ENCODE data around the gene FTH1.
A peak's percentile ranks its signal among the peaks of the same experiment; 100 is the strongest.
"Not testable (repeated sequence)": the region's sequence is repeated elsewhere in the genome, so short reads cannot be mapped to it uniquely, and the experiment has no call there.

FTH1 gene

DNA sequence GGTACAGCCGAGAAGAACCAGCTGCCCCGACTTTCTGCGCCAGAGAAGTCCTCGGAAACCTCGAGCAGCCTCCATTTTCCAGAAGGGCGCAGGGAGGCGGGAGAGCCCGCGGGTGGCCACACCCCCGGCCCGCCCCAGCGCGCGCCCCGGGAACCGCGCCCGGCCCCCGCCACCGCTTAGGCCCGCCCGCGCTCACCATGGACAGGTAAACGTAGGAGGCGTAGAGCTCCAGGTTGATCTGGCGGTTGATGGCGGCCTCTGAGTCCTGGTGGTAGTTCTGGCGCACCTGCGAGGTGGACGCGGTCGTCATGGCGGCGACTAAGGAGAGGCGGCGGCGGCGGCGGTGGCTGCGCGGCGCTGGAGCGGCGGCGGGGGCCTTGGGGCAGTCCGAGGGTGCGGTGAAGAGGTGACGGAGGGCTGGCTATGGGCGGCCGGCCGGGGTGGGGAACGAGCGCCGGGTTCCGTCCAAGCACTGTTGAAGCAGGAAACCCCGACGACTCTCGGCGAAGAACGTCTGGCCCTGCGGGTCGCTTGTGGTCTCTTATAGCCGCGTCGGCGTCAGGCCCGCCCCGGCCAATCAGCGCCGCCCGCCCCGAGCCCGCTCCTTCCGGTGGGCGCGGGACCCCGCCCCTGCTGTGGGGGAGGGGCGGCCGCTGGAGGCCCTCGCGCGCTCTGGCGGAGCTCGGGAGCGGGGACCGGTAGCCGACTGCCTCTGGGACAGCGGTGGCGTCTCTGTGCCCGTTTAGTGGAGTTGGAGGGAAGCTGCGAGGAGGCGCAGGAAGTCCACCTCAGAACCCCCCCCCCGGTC lies at the start of gene FTH1:
TSS of gene FTH1 (minus strand) at position 519 of the 808 bp plus-strand sequence. CDS start at position 310, 209 bp downstream.
- DNase-seq (ENCODE audit: low spot score), result peak; percentile 92

DNA sequence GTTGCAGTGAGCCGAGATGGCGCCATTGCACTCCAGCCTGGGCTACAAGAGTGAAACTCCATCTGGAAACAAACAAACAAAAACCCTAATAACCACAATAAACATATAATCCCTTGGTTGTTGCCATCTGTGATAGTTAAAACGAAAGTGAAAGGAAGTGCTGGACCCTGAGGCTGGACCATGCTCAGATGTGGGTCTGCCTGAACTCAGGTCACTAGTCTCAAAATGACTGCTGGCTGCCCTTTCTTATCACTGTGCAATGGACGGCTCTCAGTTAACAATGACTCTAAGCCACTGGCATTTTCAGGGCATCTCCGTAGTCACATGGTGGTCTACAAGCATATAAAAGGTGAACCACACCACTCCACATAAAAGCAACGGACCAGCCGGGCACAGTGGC lies 48.2 kb upstream of the FTH1 start:
- no peak for DNase-seq (ENCODE audit: low spot score)

DNA sequence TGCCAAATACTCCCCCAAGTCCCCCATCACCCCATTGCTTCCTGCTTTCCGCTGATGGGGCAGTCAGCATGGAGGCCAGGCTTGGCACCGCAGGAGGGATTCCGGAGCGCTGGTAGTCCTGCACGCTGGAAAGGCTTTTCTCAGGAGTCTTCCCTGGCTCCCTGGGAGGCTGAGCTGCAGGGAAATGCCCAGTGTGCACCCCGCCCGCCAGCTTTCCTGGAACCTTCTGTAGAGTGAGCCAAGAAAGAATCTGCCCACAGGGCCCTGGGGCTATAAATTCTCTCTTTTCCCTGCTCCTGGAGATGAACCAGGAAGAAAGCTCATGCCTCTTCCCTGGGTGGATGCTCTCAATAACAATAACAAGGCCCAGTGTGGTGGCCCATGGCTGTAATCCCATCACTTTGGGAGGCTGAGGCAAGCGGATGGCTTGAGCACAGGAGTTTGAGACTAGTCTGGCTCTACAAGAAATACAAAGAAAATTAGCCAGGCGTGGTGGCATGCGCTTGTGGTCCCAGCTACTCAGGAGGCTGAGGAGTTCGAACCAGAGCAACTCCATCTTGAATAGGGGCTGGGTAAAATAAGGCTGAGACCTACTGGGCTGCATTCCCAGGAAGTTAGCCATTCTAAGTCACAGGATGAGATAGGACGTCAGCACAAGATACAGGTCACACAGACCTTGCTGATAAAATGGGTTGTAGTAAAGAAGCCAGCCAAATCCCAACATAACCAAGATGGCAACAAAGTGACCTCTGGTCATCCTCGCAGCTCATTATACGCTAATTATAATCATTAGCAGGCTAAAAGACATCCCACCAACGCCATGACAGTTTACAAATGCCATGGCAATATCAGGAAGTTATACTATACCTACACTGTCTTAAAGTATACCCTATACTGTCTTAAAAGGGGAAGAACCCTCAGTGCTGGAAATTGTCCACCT lies 46.4 kb upstream of the FTH1 start:
- no peak for DNase-seq (ENCODE audit: low spot score)

DNA sequence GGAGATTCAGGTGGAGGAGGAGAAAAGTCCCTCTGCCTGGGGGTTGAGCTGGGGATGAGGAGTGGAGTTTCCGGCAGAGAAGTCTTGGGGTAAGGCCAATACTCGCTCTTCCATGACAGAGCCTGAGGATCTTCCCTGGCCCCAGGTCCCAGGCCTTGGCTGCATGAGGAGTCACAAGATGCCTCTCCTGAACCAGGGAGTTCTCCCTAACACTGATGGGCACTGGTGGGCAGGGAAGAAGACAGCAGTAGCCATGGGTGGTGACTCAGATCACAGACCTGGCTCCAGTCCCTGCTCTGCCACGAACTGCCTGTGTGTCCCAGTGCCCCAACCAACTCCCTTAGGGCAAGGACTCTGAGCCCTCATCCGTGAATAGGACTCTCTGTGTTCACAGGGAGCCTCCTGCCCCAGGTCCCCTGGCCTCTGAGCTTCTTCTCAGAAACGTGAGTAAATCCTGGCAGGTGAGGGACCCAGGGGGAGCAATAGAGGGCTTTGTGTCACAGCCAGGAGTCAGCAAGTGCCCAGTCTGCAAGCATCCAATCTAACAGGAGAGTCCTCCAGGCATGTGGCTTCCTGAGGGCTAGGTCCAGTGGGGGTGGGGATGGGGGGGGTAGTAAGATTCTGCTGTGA lies 45.5 kb upstream of the FTH1 start:
- DNase-seq (ENCODE audit: low spot score), result no peak

DNA sequence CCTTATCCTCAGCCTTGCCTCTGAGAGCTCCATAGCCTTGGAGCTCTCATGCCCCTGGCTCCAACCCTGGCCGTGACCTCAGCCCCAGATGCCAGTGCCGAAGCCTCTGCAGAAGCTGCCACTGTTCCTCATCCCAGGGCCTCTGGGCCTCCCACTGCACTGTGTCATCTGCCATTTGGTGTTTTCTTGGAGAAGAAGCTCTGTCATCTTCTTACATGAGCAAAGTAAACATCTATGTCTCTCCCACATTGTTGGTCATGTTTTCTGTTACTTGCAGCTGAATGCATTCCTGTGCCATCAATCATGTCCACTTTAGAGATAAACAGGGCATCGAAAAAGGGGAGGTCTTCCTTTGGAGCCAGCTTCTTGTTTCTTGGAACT lies 45.0 kb upstream of the FTH1 start:
- DNase-seq (ENCODE audit: low spot score), result no peak

DNA sequence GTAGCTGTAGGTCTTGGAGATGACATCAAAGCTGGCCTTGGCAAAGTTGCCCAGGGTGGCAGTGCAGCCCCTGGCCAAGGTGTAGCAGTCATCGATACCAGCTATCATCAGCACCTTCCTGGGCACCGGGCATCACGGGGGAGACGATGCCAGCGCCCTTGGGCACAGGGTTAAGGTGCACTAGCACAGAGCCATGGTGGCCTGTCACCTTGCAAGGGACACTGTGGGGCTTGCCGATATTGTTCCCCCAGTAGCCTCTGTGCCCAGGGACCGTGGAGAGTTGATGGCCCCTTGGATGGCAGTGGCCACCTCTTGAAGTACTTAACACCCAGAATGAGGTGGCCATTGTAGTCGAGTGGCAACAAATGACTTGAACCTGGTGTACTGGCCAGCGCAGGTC lies 44.4 kb upstream of the FTH1 start:
- DNase-seq (ENCODE audit: low spot score), result no peak

DNA sequence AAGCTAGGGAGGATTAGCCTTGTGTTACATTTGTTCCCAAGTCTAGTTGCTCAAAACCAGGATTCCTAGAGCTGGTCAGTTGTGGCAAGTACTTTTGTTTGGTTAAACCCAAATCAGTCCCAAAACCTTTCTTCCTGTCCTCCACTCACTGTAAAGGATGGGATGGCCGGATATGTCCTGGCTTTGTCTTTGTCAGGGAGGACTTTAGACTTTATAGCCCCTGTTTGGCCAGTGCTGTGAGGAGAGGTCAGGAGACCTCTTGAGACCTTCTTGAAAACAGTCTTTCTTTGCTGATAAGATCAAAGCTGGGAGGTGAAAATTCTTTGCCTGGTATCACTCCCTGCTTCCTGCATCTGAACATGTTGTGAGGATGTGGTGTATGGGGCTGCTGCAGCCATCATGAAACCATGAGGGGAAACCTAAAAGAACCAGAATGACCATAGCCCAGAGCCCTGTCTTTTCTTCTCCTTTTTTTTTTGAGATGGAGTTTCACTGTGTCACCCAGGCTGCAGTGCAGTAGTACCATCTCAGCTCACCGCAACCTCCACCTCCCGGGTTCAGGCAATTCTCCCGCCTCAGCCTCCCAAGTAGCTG lies 43.6 kb upstream of the FTH1 start:
- DNase-seq (ENCODE audit: low spot score), result no peak

DNA sequence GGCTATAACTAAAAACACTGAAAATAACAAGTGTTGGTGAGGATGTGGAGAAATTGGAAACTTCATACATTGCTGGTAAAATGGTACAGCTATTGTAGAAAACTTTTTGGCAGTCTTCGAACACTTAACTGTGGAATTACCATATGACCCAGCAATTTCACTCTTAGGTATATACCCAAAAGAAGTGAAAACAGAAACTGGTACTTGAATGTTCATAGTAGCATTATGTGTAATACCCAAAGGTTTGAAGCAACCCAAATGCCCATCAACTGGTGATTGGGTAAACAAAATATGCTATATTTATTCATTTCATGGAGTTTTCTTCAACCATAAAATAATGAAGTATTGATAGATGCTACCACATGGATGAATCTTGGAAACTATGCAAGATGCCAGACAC lies 40.8 kb upstream of the FTH1 start:
- DNase-seq (ENCODE audit: low spot score), result no peak

DNA sequence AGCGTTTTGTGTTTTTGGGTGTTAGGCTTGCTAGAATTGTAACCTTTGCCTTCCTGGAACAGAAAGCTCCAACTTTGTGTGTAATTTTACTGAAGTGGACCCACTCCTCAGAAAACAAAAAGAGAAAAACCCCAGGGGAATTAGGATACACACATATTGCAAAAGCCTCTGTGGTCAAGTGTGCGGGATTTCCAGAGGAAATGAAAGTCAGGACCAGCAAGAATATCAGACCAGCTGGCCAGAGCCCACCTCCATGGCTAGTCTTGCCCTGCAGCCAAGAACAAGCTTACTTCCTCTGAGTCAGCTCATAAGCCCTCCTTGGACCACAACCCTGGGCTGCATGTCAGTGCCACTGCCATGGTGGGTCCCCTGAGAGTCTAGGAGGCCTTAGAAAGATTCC lies 37.0 kb upstream of the FTH1 start:
- DNase-seq (ENCODE audit: low spot score), result no peak

DNA sequence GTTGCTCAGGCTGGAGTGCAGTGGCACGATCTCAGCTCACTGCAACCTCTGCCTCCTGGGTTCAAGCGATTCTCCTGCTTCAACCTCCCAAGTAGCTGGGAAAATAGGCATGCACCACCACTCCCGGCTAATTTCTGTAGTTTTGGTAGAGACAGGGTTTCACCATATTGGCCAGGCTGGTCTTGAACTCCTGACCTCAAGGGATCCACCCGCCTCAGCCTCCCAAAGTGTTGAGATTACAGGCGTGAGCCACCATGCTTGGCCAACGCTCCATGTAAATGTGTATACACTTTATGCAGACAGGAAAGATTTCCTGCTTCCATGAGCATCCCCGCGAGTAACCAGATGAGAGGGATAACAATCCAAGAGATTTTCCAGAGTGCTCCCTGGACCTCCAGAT lies 34.8 kb upstream of the FTH1 start:
- not testable (repeated sequence) for DNase-seq (ENCODE audit: low spot score)

DNA sequence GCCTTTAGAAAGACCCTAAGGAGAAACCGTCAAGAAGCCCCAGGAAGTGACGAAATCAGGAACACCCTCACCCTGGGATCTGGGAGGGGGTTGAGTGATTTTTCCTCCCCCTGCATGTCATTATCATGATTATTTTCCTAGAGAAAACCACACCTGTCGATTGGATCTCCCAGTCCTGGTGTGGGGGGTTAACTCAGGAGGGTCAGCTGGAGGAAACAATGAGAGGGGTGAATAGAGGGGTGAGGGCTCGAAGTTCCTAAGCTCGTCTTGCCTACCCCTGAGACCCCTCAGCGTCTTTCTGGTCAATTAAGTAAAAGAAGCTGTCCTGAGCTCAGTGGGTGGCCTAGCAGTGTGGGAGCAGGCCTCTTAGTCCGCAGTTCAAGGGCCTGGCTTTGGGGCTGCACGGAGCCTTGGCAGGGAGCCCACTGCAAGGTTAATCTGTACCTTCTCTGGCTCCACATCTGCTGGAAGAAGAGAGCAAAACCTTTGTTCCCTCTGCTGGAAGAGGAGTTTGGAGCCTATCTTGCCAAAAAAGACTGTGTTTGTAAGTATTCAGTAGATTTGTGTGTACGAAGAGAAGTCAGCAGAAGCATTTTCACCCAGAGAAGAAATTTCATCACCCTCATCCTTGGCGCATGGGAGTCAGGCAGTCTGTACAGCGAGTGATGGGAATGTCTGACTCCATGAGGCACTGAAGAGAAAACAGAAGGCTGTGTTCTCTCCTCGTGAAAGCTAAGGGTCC lies 34.2 kb upstream of the FTH1 start:
- no peak for DNase-seq (ENCODE audit: low spot score)

DNA sequence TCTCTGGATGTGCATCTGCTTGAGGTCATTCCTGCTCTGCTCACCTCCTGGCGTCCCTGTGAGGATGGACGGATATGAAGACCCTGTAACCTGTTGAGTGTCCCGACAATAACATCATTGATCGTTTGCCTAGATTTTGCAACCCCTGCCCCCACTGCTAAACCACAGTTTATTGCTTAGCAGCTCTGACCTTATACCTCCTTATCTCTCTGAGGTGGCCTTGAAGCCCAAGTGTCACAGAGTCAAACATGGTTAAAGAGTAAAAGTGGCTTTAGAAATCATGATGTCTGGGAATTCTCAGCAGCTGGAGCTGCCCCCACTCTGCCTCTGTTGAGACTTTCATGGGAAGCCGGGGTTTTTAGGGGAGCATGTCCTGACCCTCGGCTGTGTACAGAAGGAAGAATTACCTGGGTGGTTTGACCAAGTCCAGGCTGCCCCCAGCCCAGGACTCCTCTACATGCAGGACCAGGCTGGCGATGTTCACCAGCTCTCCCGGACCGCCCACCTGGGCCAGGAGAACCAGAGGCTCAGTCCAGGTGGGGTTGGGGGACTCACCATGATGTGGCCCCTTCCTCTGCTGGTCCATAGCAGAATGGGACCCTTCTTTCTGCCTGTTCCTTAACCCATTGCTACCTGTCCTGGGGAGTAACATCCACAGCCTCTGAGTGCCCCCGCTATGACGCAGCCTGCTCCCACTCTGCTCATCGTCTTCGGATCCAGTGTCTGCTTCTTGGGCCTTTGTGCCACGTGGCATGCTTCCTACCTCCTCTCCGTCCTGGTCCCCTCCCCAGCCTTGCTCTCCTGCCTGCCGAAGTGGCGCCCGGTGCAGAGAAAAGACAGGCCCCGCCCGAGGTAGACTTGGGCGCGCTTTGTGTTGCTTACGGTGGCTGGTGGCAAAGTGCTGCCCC lies 33.4 kb upstream of the FTH1 start:
- DNase-seq (ENCODE audit: low spot score), result no peak

DNA sequence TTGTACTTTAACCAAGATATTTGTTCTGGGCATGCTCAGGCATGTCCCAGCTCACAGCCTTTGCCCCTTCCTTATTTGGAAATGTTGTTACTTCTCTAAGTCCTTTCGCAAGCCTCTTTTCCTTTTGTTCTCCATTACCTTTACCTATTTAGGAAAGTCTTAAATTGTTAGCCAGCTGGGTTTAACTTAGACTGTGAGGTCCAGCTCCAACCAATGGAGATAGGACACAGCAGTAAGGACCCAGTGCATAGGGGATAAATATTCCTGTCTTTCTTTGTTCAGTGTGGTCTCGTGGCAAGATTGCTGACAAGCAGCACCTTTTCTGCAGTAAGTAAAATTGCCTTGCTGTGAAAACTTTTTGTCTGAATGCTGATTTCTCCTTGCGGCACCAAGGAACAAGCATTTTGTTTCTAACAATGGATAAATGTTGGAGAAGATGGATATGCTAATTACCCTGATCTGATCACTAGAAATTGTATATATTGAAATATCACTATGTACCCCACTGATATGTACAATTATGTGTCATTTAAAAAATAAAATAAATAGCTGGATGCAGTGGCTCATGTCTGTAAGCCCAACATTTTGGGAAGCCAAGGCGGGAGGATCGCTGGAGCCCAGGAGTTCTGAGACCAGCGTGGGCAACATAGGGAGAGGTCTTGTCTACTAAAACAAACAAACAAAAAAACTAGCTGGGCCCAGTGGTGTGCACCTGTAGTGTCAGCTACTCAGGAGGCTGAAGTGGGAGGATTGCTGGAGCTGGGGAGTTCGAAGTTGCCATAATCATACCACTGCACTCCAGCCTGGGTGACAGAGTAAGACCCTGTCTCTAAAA lies 31.9 kb upstream of the FTH1 start:
- no peak for DNase-seq (ENCODE audit: low spot score)

DNA sequence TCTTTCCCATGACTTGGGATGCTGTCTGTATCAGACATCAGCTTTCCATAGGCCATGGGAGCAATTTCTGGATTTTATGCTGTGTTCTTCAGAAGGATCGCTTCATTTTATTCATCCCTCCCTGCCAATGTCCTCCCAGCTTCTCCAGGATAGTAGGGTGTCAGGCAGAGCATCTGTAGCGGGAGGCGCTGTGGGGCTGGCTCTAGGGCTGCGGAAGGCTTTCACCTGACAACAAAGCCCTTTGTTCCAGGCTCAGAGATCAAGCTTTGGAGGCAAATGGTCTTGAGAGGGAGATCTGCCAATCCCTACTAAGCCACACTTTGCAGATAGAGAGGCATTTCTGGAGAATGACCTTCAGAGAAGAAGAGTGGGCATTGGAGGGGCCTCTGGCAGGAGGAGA lies 29.5 kb upstream of the FTH1 start:
- no peak for DNase-seq (ENCODE audit: low spot score)

DNA sequence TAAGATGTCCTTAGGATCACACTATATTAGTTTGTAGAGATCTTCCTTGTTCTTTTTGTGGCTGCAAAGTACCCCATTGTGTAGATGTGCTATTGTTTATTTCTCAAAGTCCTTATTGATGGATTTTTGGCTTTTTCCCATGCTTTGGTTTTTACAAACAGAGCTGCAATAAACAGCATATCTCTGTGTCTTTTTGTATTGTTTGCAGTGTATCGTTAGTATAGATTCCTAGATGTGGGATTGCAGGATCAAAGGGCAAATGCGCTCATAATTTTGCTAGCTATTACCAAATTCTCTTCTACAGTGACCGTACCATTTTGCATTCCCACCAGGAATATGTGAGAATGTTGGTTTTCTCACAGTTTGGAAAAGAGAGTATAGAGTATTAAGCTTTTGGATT lies 27.5 kb upstream of the FTH1 start:
- no peak for DNase-seq (ENCODE audit: low spot score)

DNA sequence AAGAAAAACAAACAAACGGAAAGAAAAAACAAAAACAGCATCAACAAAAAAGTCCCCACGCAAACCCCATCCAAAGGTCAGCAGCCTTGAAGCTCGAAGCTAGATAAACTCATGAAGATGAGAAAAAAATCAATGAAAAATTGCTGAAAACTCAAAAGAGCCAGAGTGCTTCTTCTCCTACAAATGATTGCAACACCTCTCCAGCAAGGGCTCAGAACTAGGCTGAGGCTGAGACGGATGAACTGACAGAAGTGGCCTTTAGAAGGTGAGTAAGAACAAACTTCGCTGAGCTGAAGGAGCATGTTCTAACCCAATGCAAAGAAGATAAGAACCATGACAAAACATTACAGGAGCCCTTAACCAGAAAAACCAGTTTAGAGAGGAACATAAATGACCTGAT lies 18.4 kb upstream of the FTH1 start:
- DNase-seq (ENCODE audit: low spot score), result no peak

DNA sequence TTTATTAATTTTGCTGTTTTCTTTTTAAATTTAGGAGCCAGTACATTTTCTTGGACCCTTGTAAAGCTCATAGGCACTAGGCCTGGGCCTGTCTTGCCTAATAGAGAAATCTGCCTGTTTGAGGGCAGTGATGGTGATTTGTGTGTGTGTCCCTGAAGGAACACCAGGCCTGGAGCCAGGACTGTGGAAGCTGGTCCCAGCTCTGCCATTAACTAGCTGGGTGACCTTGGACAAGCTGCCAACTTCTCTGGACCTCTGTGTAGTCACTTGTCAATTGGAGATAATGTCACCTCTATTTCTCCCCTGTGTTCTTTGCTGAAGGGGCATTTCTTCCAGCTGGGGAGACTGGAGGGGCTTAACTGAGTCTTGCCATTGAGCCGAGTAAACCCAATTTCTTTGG lies 16.0 kb upstream of the FTH1 start:
- DNase-seq (ENCODE audit: low spot score), result no peak

DNA sequence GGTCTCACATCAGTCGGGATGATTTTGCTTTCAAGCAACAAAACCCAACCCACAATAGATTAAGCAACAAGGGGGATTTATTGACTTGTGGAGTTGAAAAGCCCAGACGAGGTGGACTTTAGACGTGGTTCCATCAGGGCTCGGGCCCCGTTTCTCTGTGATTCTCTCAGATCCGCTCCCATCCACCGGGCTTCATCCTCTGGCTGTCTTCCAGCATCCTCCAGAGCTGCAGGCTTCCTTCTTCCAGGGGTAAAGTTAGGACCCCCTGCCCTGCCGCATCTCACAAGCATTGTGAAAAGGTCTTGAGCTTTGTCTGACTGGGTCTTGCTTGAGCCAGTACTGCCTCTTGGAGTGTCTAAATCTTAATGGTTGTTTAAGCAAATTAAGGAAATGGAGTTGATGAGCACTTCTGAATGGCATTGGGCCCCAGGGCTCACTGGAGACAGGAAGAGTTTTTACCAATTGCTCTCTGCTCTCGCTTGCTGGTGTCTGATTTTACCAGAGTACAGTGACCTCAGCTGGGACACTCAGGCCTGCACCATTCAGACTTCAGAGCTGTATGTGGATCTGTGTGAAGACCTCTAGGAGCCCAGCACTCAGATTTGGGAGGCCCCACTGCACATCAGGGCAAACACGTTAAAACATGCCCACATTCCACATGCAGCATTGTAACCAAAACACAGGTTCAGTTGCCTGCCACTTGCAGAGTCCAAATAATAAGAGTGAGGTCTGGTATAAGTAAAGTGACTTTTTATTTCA lies 13.5 kb upstream of the FTH1 start:
- DNase-seq (ENCODE audit: low spot score), result no peak

Measured in germinal center (tissue), 1 donor.